GF-D8 (cell line): ENCODE results near the gene PIAS4.
"Not testable (repeated sequence)": the region's sequence is repeated elsewhere in the genome, so short reads cannot be mapped to it uniquely, and the experiment has no call there.

Experiments
- DNase-seq: peaks from one replicate; lab custom pipeline; 2025; lab: John Stamatoyannopoulos, UW

PIAS4 gene

GRCh38 chr19:3998667-3999412, 8.7 kb upstream of the PIAS4 start:
- not testable (repeated sequence) for DNase-seq

GRCh38 chr19:4000798-4001197, 6.7 kb upstream of the PIAS4 start:
- not testable (repeated sequence) for DNase-seq

GRCh38 chr19:4005436-4005835, 2.1 kb upstream of the PIAS4 start:
- DNase-seq: not testable (repeated sequence)

GRCh38 chr19:4007836-4008539, 452 bp downstream of the PIAS4 start:
- no peak for DNase-seq

- no peak for DNase-seq
Measured at GRCh38 chr19:4009990-4010807, 2.7 kb downstream of the PIAS4 start.

- no peak for DNase-seq
Measured at GRCh38 chr19:4010808-4011110, 3.2 kb downstream of the PIAS4 start.

- DNase-seq: not testable (repeated sequence)
Measured at GRCh38 chr19:4011430-4011829, 3.9 kb downstream of the PIAS4 start.

- no peak for DNase-seq
Measured at GRCh38 chr19:4012092-4012974, 4.8 kb downstream of the PIAS4 start.

GRCh38 chr19:4012975-4013634, 5.6 kb downstream of the PIAS4 start:
- DNase-seq: no peak

- no peak for DNase-seq
Measured at GRCh38 chr19:4013886-4014540, 6.5 kb downstream of the PIAS4 start.

- no peak for DNase-seq
Measured at GRCh38 chr19:4014541-4015491, 7.3 kb downstream of the PIAS4 start.

GRCh38 chr19:4015705-4016402, 8.3 kb downstream of the PIAS4 start:
- DNase-seq: no peak

GRCh38 chr19:4016486-4016885, 8.9 kb downstream of the PIAS4 start:
- DNase-seq: no peak

- DNase-seq: no peak
Measured at GRCh38 chr19:4016903-4017638, 9.5 kb downstream of the PIAS4 start.

- DNase-seq: no peak
Measured at GRCh38 chr19:4018140-4018613, 10.6 kb downstream of the PIAS4 start.

- no peak for DNase-seq
Measured at GRCh38 chr19:4018775-4019504, 11.4 kb downstream of the PIAS4 start.

- DNase-seq: no peak
Measured at GRCh38 chr19:4019578-4019977, 12.0 kb downstream of the PIAS4 start.
